Kidney (tissue), 14 donors: ENCODE data around the gene MLLT10. TPM values are rescaled to one million over a fixed set of nuclear protein-coding genes. Genes with fewer than 3 reads are reported as not detected.

Source experiments
- DNase-seq, 5 donors: peaks; one replicate each; pipeline ENCODE4 v3.0.0-alpha.2; 2013 to 2020
- FAIRE-seq: peaks from 2 replicates; lab custom pipeline; 2012; peaks lifted over from hg19 to GRCh38; lab: Jason Lieb, UNC
- H3K27ac ChIP-seq, 2 donors: one replicate each; pipeline ENCODE4 v1.7.0; 2013; ENCODE audit warnings: low read depth in 2 of 2, low read length in 2 of 2, inconsistent platforms in 1 of 2
- H3K27me3 ChIP-seq: one replicate; pipeline ENCODE4 v1.7.1; 2013; ENCODE audit warnings: low read length, inconsistent platforms; ENCODE audit not compliant: control insufficient read depth, insufficient read depth
- H3K36me3 ChIP-seq, 3 donors: one replicate each; pipeline versions ENCODE4 v1.7.0 to v1.7.1; 2013; ENCODE audit warnings: low read length in 3 of 3, control low read depth in 1 of 3, inconsistent platforms in 1 of 3; ENCODE audit not compliant: insufficient read depth in 3 of 3, control insufficient read depth in 2 of 3
- H3K4me1 ChIP-seq, 3 donors: one replicate each; pipeline versions ENCODE4 v1.7.0 to v1.7.1; 2013; ENCODE audit warnings: low read length in 3 of 3, inconsistent platforms in 1 of 3, low read depth in 1 of 3; ENCODE audit not compliant: control insufficient read depth in 2 of 3, insufficient read depth in 2 of 3
- H3K4me3 ChIP-seq, 3 donors: one replicate each; pipeline versions ENCODE4 v1.7.0 to v1.8.1; 2013; ENCODE audit warnings: low read length in 3 of 3, control low read depth in 1 of 3, inconsistent platforms in 1 of 3
- H3K9ac ChIP-seq, 3 donors: one replicate each; pipeline versions ENCODE4 v1.7.0 to v1.7.1; 2013; ENCODE audit warnings: low read length in 3 of 3, control low read depth in 1 of 3, inconsistent platforms in 1 of 3
- H3K9me3 ChIP-seq, 3 donors: one replicate each; pipeline versions ENCODE4 v1.7.0 to v1.7.1; 2013; ENCODE audit warnings: low read length in 3 of 3, control low read depth in 1 of 3, inconsistent platforms in 1 of 3; ENCODE audit not compliant: control insufficient read depth in 2 of 3, insufficient read depth in 1 of 3
- CTCF ChIP-seq: IDR thresholded peaks from 3 replicates; pipeline ENCODE4 v1.5.1; 2012; ENCODE audit warnings: mild to moderate bottlenecking, moderate library complexity, borderline replicate concordance; ENCODE audit not compliant: insufficient read depth; ENCODE audit errors: extremely low read depth
- intact Hi-C: fragments of 100-400 bp; cut with DNase I; formaldehyde crosslinking; loops from one replicate; pipeline ENCODE4 v1.11.1; 2022
- polyA plus RNA-seq: library from polyadenylated mRNA; stranded (reverse); fragments of 350-450 nt; fragmentation: Illumina TruSeq; extraction: RNeasy Lipid Tissue Mini Kit (QIAGEN cat#74804); gene quantifications from one replicate; pipeline ENCODE4 v1.2.3, GENCODE V29; 2014; ENCODE audit warnings: low read depth, low replicate concordance; ENCODE audit not compliant: insufficient read depth
- total RNA-seq: library from RNA; stranded (reverse); fragmentation: NEBNext Ultra II Directional; extraction: Animal tissue kit (Norgen Biotek cat#: 25700); gene quantifications from one replicate; pipeline ENCODE4 v1.2.1, GENCODE V29; 2021
- donor health status: control.
- donor health status: control.
- donor health status: control.
- donor health status: control.
- donor health status: control.
- donor health status: DM: yes; HTN: yes; CAD: no.
- donor health status: Normal renal cell carcinoma (clear cell type).

Gene MLLT10
- total and polyA plus RNA-seq, 2 donors from 2014 or later = 11.0 to 54.2 TPM

GRCh38 chr10:21515361-21516241 lies 18.4 kb upstream of the MLLT10 start:
- FAIRE-seq (no peak), DNase-seq (peak in 2 of 5 donors; percentile 12 to 67)
- Histone ChIP-seq H3K4me3 (peak overlapping the region; percentile 53 to 87 (median 69)), H3K9me3 (no peaks in the 10 kb centered on the region), H3K36me3 (no peaks in the 10 kb centered on the region), H3K4me1 (peaks cover 0 to 5% (median 2%) of the 10 kb centered on the region in 3 donors), H3K9ac (peak overlapping the region; percentile 46 to 70 (median 69)), H3K27me3 (no peaks in the 10 kb centered on the region), H3K27ac (peak overlapping the region; percentile 18 to 54)
- intact Hi-C loops = no loop called here
- TF ChIP-seq CTCF = no peak

GRCh38 chr10:21516242-21517131 lies 17.5 kb upstream of the MLLT10 start:
- no peak for TF ChIP-seq CTCF
- FAIRE-seq = no peak
- H3K36me3 ChIP-seq = no peaks in the 10 kb centered on the region
- no peaks in the 10 kb centered on the region for H3K9me3 ChIP-seq
- H3K27me3 ChIP-seq = no peaks in the 10 kb centered on the region
- intact Hi-C loops = no loop called here
- peak overlapping the region; percentile 32 to 54 for H3K27ac ChIP-seq
- H3K4me1 ChIP-seq = peaks cover 0 to 11% (median 0%) of the 10 kb centered on the region in 3 donors
- DNase-seq = peak; percentile 65 to 88 (median 79)
- peak overlapping the region; percentile 53 to 87 (median 69) for H3K4me3 ChIP-seq
- H3K9ac ChIP-seq = peak overlapping the region; percentile 46 to 70 (median 69)

GRCh38 chr10:21517134-21518031 lies 16.6 kb upstream of the MLLT10 start:
- Histone ChIP-seq H3K27me3 (no peaks in the 10 kb centered on the region), H3K9me3 (no peaks in the 10 kb centered on the region), H3K9ac (peak overlapping the region; percentile 65 to 92 (median 74)), H3K4me1 (peaks cover 0 to 9% (median 5%) of the 10 kb centered on the region in 3 donors), H3K4me3 (peak overlapping the region; percentile 71 to 91 (median 88)), H3K27ac (peak overlapping the region; percentile 79 to 80), H3K36me3 (no peaks in the 10 kb centered on the region)
- peak; percentile 62 to 78 (median 76) for DNase-seq
- no peak for FAIRE-seq
- no peak for TF ChIP-seq CTCF
- intact Hi-C loops = no loop called here
